Measurements from ENCODE around the gene CD72.
"Not testable (repeated sequence)": the region's sequence is repeated elsewhere in the genome, so short reads cannot be mapped to it uniquely, and the experiment has no call there.

The CD72 gene

GRCh38 chr9:35588506-35588905 lies 29.7 kb downstream of the CD72 start:
- not testable (repeated sequence) for DNase-seq (ENCODE audit: low read depth)

GRCh38 chr9:35584681-35585080 lies 33.5 kb downstream of the CD72 start:
- DNase-seq (ENCODE audit: low read depth): not testable (repeated sequence)

GRCh38 chr9:35583521-35583920 lies 34.7 kb downstream of the CD72 start:
- DNase-seq (ENCODE audit: low read depth): not testable (repeated sequence)

GRCh38 chr9:35579659-35580227 lies 38.5 kb downstream of the CD72 start:
- DNase-seq (ENCODE audit: low read depth): not testable (repeated sequence)

GRCh38 chr9:35579130-35579529 lies 39.1 kb downstream of the CD72 start:
- no peak for DNase-seq (ENCODE audit: low read depth)

- DNase-seq (ENCODE audit: low read depth): no peak
These were observed 40.7 kb downstream of the CD72 start for GRCh38 chr9:35577486-35577885.

- DNase-seq (ENCODE audit: low read depth): no peak
These were observed 42.7 kb downstream of the CD72 start for GRCh38 chr9:35575478-35575877.

GRCh38 chr9:35574578-35575122 lies 43.6 kb downstream of the CD72 start:
- DNase-seq (ENCODE audit: low read depth): no peak

GRCh38 chr9:35570709-35571504 lies 47.3 kb downstream of the CD72 start:
- no peak for DNase-seq (ENCODE audit: low read depth)

GRCh38 chr9:35569206-35569605 lies 49.0 kb downstream of the CD72 start:
- DNase-seq (ENCODE audit: low read depth): no peak

- DNase-seq (ENCODE audit: low read depth): no peak
These were observed 50.0 kb downstream of the CD72 start for GRCh38 chr9:35568196-35568595.

- no peak for DNase-seq (ENCODE audit: low read depth)
These were observed 51.8 kb downstream of the CD72 start for GRCh38 chr9:35566417-35566816.

GRCh38 chr9:35564658-35565061 lies 53.6 kb downstream of the CD72 start:
- DNase-seq (ENCODE audit: low read depth): no peak

- DNase-seq (ENCODE audit: low read depth): no peak
These were observed 54.4 kb downstream of the CD72 start for GRCh38 chr9:35563791-35564197.

- no peak for DNase-seq (ENCODE audit: low read depth)
These were observed 55.1 kb downstream of the CD72 start for GRCh38 chr9:35562895-35563780.

- DNase-seq (ENCODE audit: low read depth): no peak
These were observed 56.5 kb downstream of the CD72 start for GRCh38 chr9:35561468-35562261.

GRCh38 chr9:35560625-35561337 lies 57.4 kb downstream of the CD72 start:
- no peak for DNase-seq (ENCODE audit: low read depth)

Data from stimulated activated CD4-positive, alpha-beta T cell treated with anti-CD3 and anti-CD28 coated beads, Interleukin-2, amount 100 ng/mL, for 4 hours (primary cell).